Ascending aorta (tissue), 2 donors: ENCODE measurements around the gene BMPER. TPM values are rescaled to one million over a fixed set of nuclear protein-coding genes. Genes with fewer than 3 reads are reported as not detected.

ENCODE experiments used
- DNase-seq, 2 donors: peaks; one replicate each; pipeline ENCODE4 v3.0.0-alpha.2; 2019; ENCODE audit warnings: low spot score in 2 of 2
- H3K27ac ChIP-seq, 2 donors: fragments of 200-600 bp; sonication (generic); one replicate each; pipeline ENCODE4 v1.5.1; 2016 to 2017; ENCODE audit warnings: mild to moderate bottlenecking in 1 of 2
- H3K27me3 ChIP-seq: fragments of 200-600 bp; sonication (generic); one replicate; pipeline ENCODE4 v1.5.1; 2017
- H3K36me3 ChIP-seq, 2 donors: fragments of 200-600 bp; sonication (generic); one replicate each; pipeline ENCODE4 v1.5.1; 2016
- H3K4me1 ChIP-seq, 2 donors: fragments of 200-600 bp; sonication (generic); one replicate each; pipeline ENCODE4 v1.5.1; 2016 to 2017; ENCODE audit warnings: mild to moderate bottlenecking in 1 of 2
- H3K4me3 ChIP-seq, 2 donors: fragments of 200-600 bp; sonication (generic); one replicate each; pipeline ENCODE4 v1.5.1; 2016 to 2017; ENCODE audit warnings: mild to moderate bottlenecking in 1 of 2
- H3K9me3 ChIP-seq, 2 donors: fragments of 200-600 bp; sonication (generic); one replicate each; pipeline ENCODE4 v1.5.1; 2016
- CTCF ChIP-seq, 3 experiments: fragments of 200-600 bp in 2 of 3; fragments of 450-650 bp in 1 of 3; sonication (generic) in 2 of 3; IDR thresholded peaks; one replicate each; pipeline ENCODE4 v1.5.1; 2016 to 2019; ENCODE audit warnings: antibody characterized with exemption in 3 of 3, mild to moderate bottlenecking in 1 of 3, moderate library complexity in 1 of 3
- intact Hi-C: fragments of 100-400 bp; cut with DNase I; formaldehyde crosslinking; loops from one replicate; pipeline ENCODE4 v1.15.1; 2023
- total RNA-seq: library from RNA; depleted of rRNA; stranded (reverse); fragments of >200 nt; gene quantifications from one replicate; pipeline ENCODE4 v1.1.0, GENCODE V29; 2016

Gene BMPER
- total RNA-seq, 1 donor from 2014 or later: not detected

GRCh38 chr7:34096777-34097176, 191.4 kb downstream of the BMPER start:
- H3K9me3 ChIP-seq: no peaks in the 10 kb centered on the region
- intact Hi-C loops: no loop called here
- no peak overlapping the region for H3K4me3 ChIP-seq
- no peak for DNase-seq
- no peaks in the 10 kb centered on the region for H3K4me1 ChIP-seq
- H3K27ac ChIP-seq: no peak overlapping the region
- H3K27me3 ChIP-seq: no peaks in the 10 kb centered on the region
- TF ChIP-seq CTCF (IDR thresholded peaks at IDR 0.05): no peak
- no peaks in the 10 kb centered on the region for H3K36me3 ChIP-seq

DNA sequence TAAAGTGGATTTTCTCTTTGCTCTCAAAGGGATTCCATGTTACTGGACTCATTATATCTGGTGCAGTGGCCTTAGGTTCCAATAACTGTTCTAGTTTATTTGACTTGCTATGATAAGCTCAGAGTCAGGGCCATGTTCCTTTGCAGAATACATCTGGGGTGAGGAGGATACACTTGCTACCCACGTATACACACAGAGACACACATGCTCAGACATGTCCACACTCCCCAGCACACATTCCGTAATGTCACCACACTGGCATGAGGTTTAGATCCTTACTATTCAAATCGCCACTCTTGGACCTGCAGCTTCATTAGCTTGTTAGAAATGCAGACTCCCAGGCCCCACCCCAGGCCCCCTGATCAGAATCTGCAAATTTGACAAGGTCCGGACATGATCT, 195.3 kb downstream of the BMPER start:
- no peak for DNase-seq
- no peaks in the 10 kb centered on the region for H3K27me3 ChIP-seq
- no peaks in the 10 kb centered on the region for H3K9me3 ChIP-seq
- H3K4me1 ChIP-seq: no peaks in the 10 kb centered on the region
- H3K36me3 ChIP-seq: no peaks in the 10 kb centered on the region
- intact Hi-C loops: no loop called here
- no peak overlapping the region for H3K27ac ChIP-seq
- no peak overlapping the region for H3K4me3 ChIP-seq
- no peak for TF ChIP-seq CTCF (IDR thresholded peaks at IDR 0.05)

- H3K9me3 ChIP-seq: no peaks in the 10 kb centered on the region
- H3K36me3 ChIP-seq: no peaks in the 10 kb centered on the region
- intact Hi-C loops: no loop called here
- H3K4me3 ChIP-seq: no peak overlapping the region
- DNase-seq: no peak
- TF ChIP-seq CTCF (IDR thresholded peaks at IDR 0.05): no peak
- no peaks in the 10 kb centered on the region for H3K4me1 ChIP-seq
- no peaks in the 10 kb centered on the region for H3K27me3 ChIP-seq
- H3K27ac ChIP-seq: no peak overlapping the region
Observed at GRCh38 chr7:34104115-34104514, 198.8 kb downstream of the BMPER start.

- H3K4me3 ChIP-seq: no peak overlapping the region
- TF ChIP-seq CTCF (IDR thresholded peaks at IDR 0.05): no peak
- H3K27me3 ChIP-seq: no peaks in the 10 kb centered on the region
- no peaks in the 10 kb centered on the region for H3K36me3 ChIP-seq
- H3K9me3 ChIP-seq: no peaks in the 10 kb centered on the region
- no peak overlapping the region for H3K27ac ChIP-seq
- H3K4me1 ChIP-seq: no peaks in the 10 kb centered on the region
- intact Hi-C loops: no loop called here
- no peak for DNase-seq
Observed at GRCh38 chr7:34104992-34105391, 199.7 kb downstream of the BMPER start.

- intact Hi-C loops: no loop called here
- Histone ChIP-seq H3K4me3 (no peak overlapping the region), H3K9me3 (no peaks in the 10 kb centered on the region), H3K4me1 (no peaks in the 10 kb centered on the region), H3K27me3 (no peaks in the 10 kb centered on the region), H3K27ac (no peak overlapping the region), H3K36me3 (no peaks in the 10 kb centered on the region)
- no peak for TF ChIP-seq CTCF (IDR thresholded peaks at IDR 0.05)
- no peak for DNase-seq
Observed at GRCh38 chr7:34107276-34107675, 201.9 kb downstream of the BMPER start.

DNA sequence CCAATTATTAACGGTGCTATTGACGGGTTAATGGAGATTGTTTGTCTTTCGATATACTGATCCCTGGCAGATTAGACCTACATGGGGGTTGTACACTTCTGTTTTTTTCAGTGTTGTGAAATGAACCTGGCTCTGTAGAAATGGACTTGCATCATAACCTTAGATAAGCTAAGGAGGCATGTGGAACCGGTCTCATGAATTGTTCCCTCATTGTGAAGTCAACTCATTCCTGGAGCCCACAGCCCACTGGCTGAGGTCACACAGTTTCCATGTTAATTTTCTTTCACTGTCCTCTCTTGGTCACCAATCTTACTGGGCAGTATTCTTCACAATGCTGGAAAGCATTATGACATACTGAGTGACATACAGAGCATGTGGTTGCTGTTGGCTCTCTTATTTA, 202.8 kb downstream of the BMPER start:
- intact Hi-C loops: no loop called here
- Histone ChIP-seq H3K36me3 (no peaks in the 10 kb centered on the region), H3K9me3 (no peaks in the 10 kb centered on the region), H3K4me3 (no peak overlapping the region), H3K4me1 (no peaks in the 10 kb centered on the region), H3K27me3 (no peaks in the 10 kb centered on the region), H3K27ac (no peak overlapping the region)
- TF ChIP-seq CTCF (IDR thresholded peaks at IDR 0.05): no peak
- DNase-seq: peak in 1 of 2 donors; percentile 67
